Measurements from ENCODE around the gene ACAD10. TPM values are rescaled to one million over a fixed set of nuclear protein-coding genes. Genes with fewer than 3 reads are reported as not detected.

Gene ACAD10
- total RNA-seq: 10 to 100 TPM; 14.2 to 27.0 (median 22.4) TPM
- polyA plus RNA-seq: 10 to 100 TPM; 15.0 to 21.7 TPM
- long read RNA-seq, donor 1, partial matches to known transcripts: 4 of 10 reads
- long read RNA-seq, donor 1, other reads (novel, unspliced or antisense): 6 of 10 reads
- long read RNA-seq, donor 2, partial matches to known transcripts: 10 of 12 reads
- long read RNA-seq, donor 2, other reads (novel, unspliced or antisense): 0 of 12 reads
- long read RNA-seq, donor 3, transcript ACAD10-201 (21 exons, 3,959 nt): major isoform, 13 of 29 reads
- long read RNA-seq, donor 3, partial matches to known transcripts: 1 of 29 reads
- long read RNA-seq, donor 3, other reads (novel, unspliced or antisense): 15 of 29 reads

DNA sequence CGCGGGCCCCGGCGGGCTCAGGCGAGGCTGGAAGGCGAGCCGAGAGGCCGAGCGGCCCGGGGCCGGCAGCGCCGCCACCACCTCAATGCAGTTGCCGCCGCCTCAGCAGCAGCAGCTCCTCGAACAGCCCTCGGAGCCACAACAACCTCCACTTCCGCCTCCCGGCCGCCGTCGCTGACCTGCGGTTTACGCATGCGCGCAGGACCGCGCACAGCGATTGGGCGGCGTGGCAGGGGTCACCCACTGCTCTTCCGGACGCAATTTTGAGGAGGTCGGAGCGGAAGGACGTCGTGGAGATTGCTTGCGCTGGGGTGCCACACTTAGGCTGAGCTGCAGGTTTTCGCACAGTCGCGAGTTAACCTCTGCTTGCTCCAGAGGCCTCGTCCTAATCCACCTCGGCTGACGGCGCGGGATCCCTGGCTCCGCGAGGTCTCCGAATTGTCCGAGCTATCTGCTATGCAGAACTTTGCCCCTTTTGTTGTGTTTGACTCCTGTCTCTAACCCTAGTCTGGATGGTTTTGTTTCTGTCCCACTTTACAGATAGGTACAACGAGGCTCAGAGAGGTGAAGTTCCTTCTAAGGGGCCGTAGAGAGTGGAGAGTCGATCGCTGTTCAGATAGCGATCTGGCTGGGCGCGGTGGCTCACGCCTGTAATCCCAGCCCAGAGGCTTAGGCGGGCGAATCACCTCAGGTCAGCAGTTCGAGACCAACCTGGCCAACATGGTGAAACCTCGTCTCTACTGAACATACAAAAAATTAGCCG lies at the start of gene ACAD10, which contains the start of gene BRAP:
Gene ACAD10, plus strand, starts transcription at position 243 of the 763 bp plus-strand sequence. CDS start 6,657 bp downstream, outside the sequence.
Gene BRAP, minus strand, starts transcription at position 146 of the 763 bp plus-strand sequence. CDS start 164 bp downstream, outside the sequence.
- TF ChIP-seq POLR2A (IDR thresholded peaks at IDR 0.05) (peak; percentile 47), EP300 (IDR thresholded peaks at IDR 0.05) (no peak)
- 0% methylated on average over 50 to 63 of the region's 63 CpGs for WGBS, 3 donors
- Histone ChIP-seq H3K27ac (peak within 1 kb of the TSS; percentile 15 to 61), H3K4me1 (ENCODE audit: insufficient read depth) (peaks cover 9% of the 10 kb centered on the region), H3K27me3 (no peaks in the 10 kb centered on the region), H3K9me3 (no peaks in the 10 kb centered on the region), H3K4me3 (peak within 1 kb of the TSS; percentile 93), H3K36me3 (no peaks in the 10 kb centered on the region)
- DNase-seq: peak; percentile 92 to 97 (median 95)
- intact Hi-C loops (cut with DNase I): loop anchor here in 1 of 4 donors (10.0 kb wide), 1 partner anchor 291 kb away; no protein-coding TSS in a partner anchor

DNA sequence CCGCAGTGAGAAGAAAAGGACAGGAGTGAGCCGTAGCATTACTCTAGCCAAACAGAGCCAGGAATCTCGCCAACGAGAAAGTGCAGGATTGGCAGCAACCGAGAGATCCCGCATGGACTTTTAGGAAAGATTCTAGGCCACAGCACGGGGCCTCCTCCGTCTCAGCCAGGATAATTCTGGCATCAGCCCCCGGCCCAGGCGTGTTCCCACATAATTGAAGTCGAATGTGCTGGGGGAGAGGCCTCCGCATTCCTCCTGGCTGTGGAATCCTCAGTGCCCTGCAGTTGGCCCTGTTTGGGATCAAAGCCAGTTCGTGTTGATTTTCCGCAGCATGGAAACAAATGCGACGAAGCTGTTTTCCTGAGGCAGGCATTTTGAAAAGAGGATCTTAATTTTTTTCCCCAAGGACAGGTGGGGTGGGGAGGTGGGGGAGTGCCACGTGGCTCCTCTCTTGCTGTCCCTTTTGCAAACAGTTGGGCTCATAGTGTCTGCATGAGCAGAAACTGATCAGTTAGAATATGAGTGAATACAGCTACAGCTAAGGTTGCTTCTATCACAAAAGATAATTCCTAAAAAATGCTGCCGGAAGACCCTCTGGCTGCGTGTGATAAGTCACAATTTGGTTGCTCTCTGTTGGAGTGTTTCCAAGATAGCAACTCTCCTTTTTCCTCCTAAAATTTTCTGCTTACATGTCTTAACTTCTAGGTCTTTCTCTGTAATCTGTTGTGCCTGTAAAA lies 49.5 kb upstream of the ACAD10 start:
- Histone ChIP-seq H3K27ac (peak overlapping the region in 1 of 2 donors; percentile 84), H3K4me3 (no peak overlapping the region), H3K4me1 (ENCODE audit: insufficient read depth) (peaks cover 18% of the 10 kb centered on the region), H3K9me3 (no peaks in the 10 kb centered on the region), H3K27me3 (no peaks in the 10 kb centered on the region), H3K36me3 (no peaks in the 10 kb centered on the region)
- TF ChIP-seq, protein P1, sequence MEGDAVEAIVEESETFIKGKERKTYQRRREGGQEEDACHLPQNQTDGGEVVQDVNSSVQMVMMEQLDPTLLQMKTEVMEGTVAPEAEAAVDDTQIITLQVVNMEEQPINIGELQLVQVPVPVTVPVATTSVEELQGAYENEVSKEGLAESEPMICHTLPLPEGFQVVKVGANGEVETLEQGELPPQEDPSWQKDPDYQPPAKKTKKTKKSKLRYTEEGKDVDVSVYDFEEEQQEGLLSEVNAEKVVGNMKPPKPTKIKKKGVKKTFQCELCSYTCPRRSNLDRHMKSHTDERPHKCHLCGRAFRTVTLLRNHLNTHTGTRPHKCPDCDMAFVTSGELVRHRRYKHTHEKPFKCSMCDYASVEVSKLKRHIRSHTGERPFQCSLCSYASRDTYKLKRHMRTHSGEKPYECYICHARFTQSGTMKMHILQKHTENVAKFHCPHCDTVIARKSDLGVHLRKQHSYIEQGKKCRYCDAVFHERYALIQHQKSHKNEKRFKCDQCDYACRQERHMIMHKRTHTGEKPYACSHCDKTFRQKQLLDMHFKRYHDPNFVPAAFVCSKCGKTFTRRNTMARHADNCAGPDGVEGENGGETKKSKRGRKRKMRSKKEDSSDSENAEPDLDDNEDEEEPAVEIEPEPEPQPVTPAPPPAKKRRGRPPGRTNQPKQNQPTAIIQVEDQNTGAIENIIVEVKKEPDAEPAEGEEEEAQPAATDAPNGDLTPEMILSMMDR (IDR thresholded peaks at IDR 0.05): no peak
- TF ChIP-seq POLR2A (IDR thresholded peaks at IDR 0.05): peak; percentile 17
- intact Hi-C loops (cut with DNase I): loop anchor here in 1 of 4 donors (5.0 kb wide), 1 partner anchor 39 kb away; the partner anchor contains the start of gene ATXN2
- WGBS, 3 donors: 1 to 4% (median 1%) methylated on average over 19 of the region's 19 CpGs
- peak; percentile 79 to 91 (median 87) for DNase-seq

DNA sequence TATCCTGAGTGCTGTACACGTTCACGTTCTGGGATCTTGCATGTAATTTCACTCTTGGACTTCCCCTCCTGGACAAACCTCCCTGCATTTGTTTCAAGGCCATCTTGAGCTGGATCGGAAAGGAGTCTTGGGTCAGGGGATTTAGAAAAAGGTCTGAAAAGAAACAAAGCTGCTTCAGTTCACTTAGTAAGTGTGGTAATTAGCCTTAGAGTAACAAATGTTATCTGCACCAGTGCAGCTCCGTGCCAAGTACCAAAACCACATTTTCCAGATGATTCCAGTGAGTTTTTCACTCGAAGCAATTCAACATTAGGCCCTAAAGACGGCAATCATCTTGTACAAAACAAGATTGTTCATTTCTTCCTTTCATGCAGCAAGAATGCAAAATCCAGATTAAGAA lies 47.3 kb upstream of the ACAD10 start:
- Histone ChIP-seq H3K36me3 (no peaks in the 10 kb centered on the region), H3K4me1 (ENCODE audit: insufficient read depth) (peaks cover 18% of the 10 kb centered on the region), H3K27me3 (no peaks in the 10 kb centered on the region), H3K9me3 (no peaks in the 10 kb centered on the region), H3K27ac (peak overlapping the region in 1 of 2 donors; percentile 55), H3K4me3 (no peak overlapping the region)
- intact Hi-C loops (cut with DNase I): loop anchor here in 1 of 4 donors (5.0 kb wide), 1 partner anchor 41 kb away; the partner anchor contains the start of gene ATXN2
- WGBS, 3 donors: 8 to 24% (median 10%) methylated on average over 6 of the region's 6 CpGs
- no peak for DNase-seq
- TF ChIP-seq, protein P1 (IDR thresholded peaks at IDR 0.05): no peak

DNA sequence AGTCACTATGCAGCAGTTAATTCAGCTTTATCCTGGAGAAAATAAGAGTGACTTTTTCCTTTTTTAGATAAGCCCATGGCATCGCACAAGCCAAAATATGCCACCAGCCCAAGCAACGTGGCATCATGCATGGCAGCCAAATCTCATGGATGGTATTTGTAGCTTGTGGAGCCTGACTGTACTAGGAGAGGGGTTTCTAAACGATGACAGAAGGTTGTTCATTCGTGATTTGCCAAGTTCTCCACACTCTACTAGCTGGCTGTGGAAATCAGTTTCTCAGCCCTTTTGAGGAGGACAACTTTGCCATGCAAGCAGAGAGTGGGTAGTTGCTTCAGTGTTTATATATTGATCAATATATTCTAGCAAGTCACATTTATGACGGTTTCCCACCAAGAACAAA lies 45.3 kb upstream of the ACAD10 start:
- TF ChIP-seq, protein P1 (IDR thresholded peaks at IDR 0.05): no peak
- no peak for TF ChIP-seq EP300 (IDR thresholded peaks at IDR 0.05)
- TF ChIP-seq POLR2A (IDR thresholded peaks at IDR 0.05): no peak
- H3K36me3 ChIP-seq: no peaks in the 10 kb centered on the region
- intact Hi-C loops (cut with DNase I): no loop called here
- H3K27ac ChIP-seq: no peak overlapping the region
- H3K4me1 ChIP-seq (ENCODE audit: insufficient read depth): peaks cover 17% of the 10 kb centered on the region
- no peaks in the 10 kb centered on the region for H3K9me3 ChIP-seq
- no peak for DNase-seq
- 86 to 90% (median 88%) methylated on average over 5 of the region's 5 CpGs for WGBS, 3 donors
- H3K4me3 ChIP-seq: no peak overlapping the region
- no peaks in the 10 kb centered on the region for H3K27me3 ChIP-seq
